Measurements from ENCODE around the gene MYCN.

The MYCN gene

GRCh38 chr2:15981646-15982045 is 41.3 kb downstream of the MYCN start:
- no peak for DNase-seq

GRCh38 chr2:15982285-15983044 is 42.1 kb downstream of the MYCN start:
- DNase-seq, result no peak

- DNase-seq, result no peak
Observed at GRCh38 chr2:15983496-15983895, 43.1 kb downstream of the MYCN start.

- no peak for DNase-seq
Observed at GRCh38 chr2:15984368-15985255, 44.3 kb downstream of the MYCN start.

GRCh38 chr2:15985531-15985930 is 45.2 kb downstream of the MYCN start:
- no peak for DNase-seq

GRCh38 chr2:15986068-15986560 is 45.8 kb downstream of the MYCN start:
- DNase-seq, result no peak

GRCh38 chr2:15986644-15987043 is 46.3 kb downstream of the MYCN start:
- no peak for DNase-seq

- no peak for DNase-seq
Observed at GRCh38 chr2:15988733-15989132, 48.4 kb downstream of the MYCN start.

GRCh38 chr2:15989559-15989958 is 49.2 kb downstream of the MYCN start:
- no peak for DNase-seq

GRCh38 chr2:15990151-15991101 is 50.1 kb downstream of the MYCN start:
- DNase-seq, result no peak

- DNase-seq, result no peak
Observed at GRCh38 chr2:15991231-15991630, 50.9 kb downstream of the MYCN start.

- DNase-seq, result no peak
Observed at GRCh38 chr2:15992457-15993231, 52.3 kb downstream of the MYCN start.

- no peak for DNase-seq
Observed at GRCh38 chr2:15993232-15993610, 52.9 kb downstream of the MYCN start.

- DNase-seq, result no peak
Observed at GRCh38 chr2:15993666-15994065, 53.3 kb downstream of the MYCN start.

- DNase-seq, result no peak
Observed at GRCh38 chr2:15995603-15996002, 55.3 kb downstream of the MYCN start.
